Nephron progenitor cell (in vitro differentiated cells): ENCODE data around the gene CLHC1.
"Not testable (repeated sequence)": the region's sequence is repeated elsewhere in the genome, so short reads cannot be mapped to it uniquely, and the experiment has no call there.

Source experiments
- DNase-seq: peaks from one replicate; pipeline ENCODE4 v3.0.0; 2021
- H3K27ac Mint-ChIP-seq: 2 replicates; pipeline ENCODE4 v1.8.0; 2021; ENCODE audit warnings: mild to moderate bottlenecking, moderate library complexity, mixed read lengths
- H3K27me3 Mint-ChIP-seq: 2 replicates; pipeline ENCODE4 v1.8.0; 2021; ENCODE audit warnings: mild to moderate bottlenecking, low read depth, mixed read lengths; ENCODE audit not compliant: poor library complexity
- H3K36me3 Mint-ChIP-seq: 2 replicates; pipeline ENCODE4 v1.8.0; 2021; ENCODE audit warnings: low read depth, mixed read lengths
- H3K4me1 Mint-ChIP-seq: 2 replicates; pipeline ENCODE4 v1.8.0; 2021; ENCODE audit warnings: mixed read lengths
- H3K4me3 Mint-ChIP-seq: 2 replicates; pipeline ENCODE4 v1.8.0; 2021; ENCODE audit warnings: mild to moderate bottlenecking, moderate library complexity, mixed read lengths
- H3K9me3 Mint-ChIP-seq: 2 replicates; pipeline ENCODE4 v1.8.0; 2021; ENCODE audit warnings: mild to moderate bottlenecking, moderate library complexity, mixed read lengths
- TF ChIP-seq, protein P1 (sequence below): fragments of 200-600 bp; sonication (generic); IDR thresholded peaks from 2 replicates; pipeline ENCODE4 v1.5.0; 2021; ENCODE audit warnings: antibody characterized with exemption

Gene CLHC1

DNA sequence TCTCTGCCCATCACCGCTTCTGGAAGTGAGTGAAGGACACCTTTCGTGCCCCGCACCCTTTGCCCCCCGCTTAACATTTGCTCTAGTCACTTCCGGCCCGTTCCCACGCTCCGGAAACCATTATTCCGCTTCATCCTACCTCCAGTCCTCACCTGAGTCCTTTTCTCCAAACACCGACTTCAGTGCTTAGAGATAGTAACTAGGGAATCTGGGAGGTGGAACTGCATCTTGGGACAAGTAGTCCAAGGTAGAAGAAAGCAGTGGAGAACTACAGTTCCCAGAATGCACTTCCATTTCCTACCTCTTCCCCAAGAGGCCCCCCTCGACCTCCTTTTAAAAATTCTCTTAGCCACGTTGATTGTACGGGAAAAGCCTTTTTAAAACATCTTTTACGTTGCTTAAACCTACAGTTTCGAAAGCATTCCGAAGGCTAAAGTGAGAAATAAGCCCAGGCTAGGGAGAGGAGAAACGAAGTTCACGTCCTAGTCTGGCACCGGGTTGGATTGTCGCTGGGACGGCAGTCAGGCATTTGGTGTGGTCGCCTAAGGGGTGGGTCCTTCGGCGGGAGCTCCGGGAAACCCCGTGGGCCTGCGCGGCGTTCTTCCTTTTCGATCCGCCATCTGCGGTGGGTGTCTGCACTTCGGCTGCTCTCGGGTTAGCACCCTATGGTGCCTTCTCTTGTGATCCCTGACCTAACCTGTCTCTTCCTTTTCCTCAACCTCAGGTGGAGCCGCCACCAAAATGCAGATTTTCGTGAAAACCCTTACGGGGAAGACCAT is at the start of gene CLHC1, which contains the start of gene RPS27A:
Gene CLHC1, minus strand, starts transcription at position 210 of the 779 bp plus-strand sequence. CDS start 9,882 bp downstream, outside the sequence.
Gene RPS27A, plus strand, starts transcription at position 605 of the 779 bp plus-strand sequence. Its CDS starts 137 bp downstream, at position 742.
- Mint-ChIP-seq H3K27ac (peak within 1 kb of the TSS; percentile 100), H3K36me3 (peaks cover 38% of the 10 kb centered on the region), H3K4me1 (peaks cover 55% of the 10 kb centered on the region), H3K4me3 (peak within 1 kb of the TSS; percentile 98), H3K27me3 (no peaks in the 10 kb centered on the region), H3K9me3 (no peaks in the 10 kb centered on the region)
- TF ChIP-seq, protein P1, sequence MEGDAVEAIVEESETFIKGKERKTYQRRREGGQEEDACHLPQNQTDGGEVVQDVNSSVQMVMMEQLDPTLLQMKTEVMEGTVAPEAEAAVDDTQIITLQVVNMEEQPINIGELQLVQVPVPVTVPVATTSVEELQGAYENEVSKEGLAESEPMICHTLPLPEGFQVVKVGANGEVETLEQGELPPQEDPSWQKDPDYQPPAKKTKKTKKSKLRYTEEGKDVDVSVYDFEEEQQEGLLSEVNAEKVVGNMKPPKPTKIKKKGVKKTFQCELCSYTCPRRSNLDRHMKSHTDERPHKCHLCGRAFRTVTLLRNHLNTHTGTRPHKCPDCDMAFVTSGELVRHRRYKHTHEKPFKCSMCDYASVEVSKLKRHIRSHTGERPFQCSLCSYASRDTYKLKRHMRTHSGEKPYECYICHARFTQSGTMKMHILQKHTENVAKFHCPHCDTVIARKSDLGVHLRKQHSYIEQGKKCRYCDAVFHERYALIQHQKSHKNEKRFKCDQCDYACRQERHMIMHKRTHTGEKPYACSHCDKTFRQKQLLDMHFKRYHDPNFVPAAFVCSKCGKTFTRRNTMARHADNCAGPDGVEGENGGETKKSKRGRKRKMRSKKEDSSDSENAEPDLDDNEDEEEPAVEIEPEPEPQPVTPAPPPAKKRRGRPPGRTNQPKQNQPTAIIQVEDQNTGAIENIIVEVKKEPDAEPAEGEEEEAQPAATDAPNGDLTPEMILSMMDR = no peak
- peak; percentile 97 for DNase-seq

DNA sequence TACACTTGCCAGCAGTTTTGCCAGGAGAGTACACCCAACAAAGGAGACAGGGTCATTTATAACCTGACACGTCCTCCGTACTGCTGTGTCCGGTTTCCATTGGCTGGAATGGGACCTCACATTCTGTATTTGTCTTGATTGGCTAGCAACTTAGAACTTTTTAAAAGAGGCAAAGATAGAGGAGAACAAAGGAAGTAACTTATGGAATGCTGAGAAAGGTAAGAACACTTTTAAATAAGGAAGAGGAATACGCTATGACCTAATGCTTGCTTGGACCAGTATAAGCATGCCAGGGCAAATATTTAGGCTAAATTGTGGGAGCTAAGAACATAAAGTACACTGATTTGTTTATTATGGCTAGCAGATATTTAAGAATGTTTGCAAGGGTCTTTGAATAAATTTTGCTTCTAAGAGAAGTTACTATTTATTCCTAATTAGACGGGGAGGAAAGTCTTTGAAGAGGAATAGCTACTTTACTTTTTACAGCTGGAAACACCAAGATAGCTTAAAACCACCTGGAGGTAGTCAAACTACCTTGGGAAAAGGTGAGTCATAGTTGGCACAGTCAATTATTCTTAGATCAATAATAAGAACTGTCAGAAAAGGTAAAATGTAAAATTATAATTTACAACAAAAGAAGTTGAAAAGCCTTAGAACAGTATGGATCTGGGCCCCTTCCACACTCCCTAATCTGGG is 48.9 kb upstream of the CLHC1 start:
- not testable (repeated sequence) for H3K27me3 Mint-ChIP-seq, H3K9me3 Mint-ChIP-seq, DNase-seq, H3K36me3 Mint-ChIP-seq
- peak overlapping the region; percentile 69 for H3K4me3 Mint-ChIP-seq
- H3K4me1 Mint-ChIP-seq = peaks cover 38% of the 10 kb centered on the region
- peak overlapping the region; percentile 76 for H3K27ac Mint-ChIP-seq

DNA sequence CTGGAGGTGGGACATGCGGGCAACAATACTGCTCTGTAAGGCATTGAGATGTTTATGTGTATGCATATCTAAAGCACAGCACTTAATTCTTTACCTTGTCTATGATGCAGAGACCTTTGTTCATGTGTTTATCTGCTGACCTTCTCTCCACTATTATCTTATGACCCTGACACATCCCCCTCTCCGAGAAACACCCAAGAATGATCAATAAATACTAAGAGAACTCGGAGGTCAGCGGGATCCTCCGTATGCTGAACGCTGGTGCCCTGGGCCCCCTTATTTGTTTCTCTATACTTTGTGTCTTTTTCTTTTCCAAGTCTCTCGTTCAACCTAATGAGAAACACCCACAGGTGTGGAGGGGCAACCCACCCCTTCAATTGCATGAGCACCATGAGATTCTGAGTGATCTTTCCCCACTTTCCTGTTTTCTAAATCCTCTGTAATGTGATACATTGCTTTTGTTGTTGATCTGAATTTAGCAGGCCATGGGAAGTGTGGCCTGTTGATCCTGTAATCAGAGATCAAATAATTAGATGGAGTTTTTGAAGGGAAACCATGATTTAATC is 47.8 kb upstream of the CLHC1 start:
- not testable (repeated sequence) for DNase-seq, H3K27me3 Mint-ChIP-seq, H3K9me3 Mint-ChIP-seq, H3K36me3 Mint-ChIP-seq
- peaks cover 38% of the 10 kb centered on the region for H3K4me1 Mint-ChIP-seq
- H3K27ac Mint-ChIP-seq = peak overlapping the region; percentile 16
- peak overlapping the region; percentile 40 for H3K4me3 Mint-ChIP-seq

DNA sequence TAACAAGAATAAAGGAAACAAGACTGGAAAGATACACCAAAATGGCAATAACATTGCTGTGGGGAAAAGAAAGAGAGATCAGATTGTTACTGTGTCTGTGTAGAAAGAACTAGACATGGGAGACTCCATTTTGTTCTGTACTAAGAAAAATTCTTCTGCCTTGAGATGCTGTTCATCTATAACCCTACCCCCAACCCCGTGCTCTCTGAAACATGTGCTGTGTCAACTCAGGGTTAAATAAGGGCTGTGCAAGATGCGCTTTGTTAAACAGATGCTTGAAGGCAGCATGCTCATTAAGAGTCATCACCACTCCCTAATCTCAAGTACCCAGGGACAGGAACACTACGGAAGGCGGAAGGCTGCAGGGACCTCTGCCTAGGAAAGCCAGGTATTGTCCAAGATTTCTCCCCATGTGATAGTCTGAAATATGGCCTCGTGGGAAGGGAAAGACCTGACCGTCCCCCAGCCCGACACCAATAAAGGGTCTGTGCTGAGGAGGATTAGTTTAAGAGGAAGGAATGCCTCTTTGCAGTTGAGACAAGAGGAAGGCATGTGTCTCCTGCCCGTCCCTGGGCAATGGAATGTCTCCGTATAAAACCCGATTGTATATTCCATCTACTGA is 47.2 kb upstream of the CLHC1 start:
- H3K9me3 Mint-ChIP-seq, DNase-seq, H3K36me3 Mint-ChIP-seq, H3K27me3 Mint-ChIP-seq: not testable (repeated sequence)
- H3K4me3 Mint-ChIP-seq = peak overlapping the region; percentile 44
- peak overlapping the region; percentile 78 for H3K27ac Mint-ChIP-seq
- H3K4me1 Mint-ChIP-seq = peaks cover 38% of the 10 kb centered on the region

DNA sequence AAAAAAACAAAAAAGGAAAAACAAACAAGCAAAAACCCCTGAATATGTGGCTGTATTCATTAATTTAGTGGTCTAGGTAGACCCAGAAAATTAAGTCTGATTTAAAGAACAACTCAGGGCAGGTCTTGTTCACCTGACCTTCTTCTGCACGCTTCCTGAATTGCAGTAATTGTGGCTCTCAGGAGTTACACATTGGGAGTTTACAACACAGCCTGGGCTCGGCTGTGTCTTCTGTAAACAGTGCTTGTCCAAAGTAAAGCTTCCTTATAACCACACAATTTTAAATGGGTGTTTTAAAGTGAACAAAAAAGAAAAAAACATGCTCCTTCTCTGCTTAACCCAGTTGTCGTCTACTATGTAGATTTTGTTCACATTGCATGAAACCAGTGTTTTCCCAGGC is 45.2 kb upstream of the CLHC1 start:
- TF ChIP-seq, protein P1 = no peak
- H3K27me3 Mint-ChIP-seq = peaks cover 7% of the 10 kb centered on the region
- H3K9me3 Mint-ChIP-seq = no peaks in the 10 kb centered on the region
- peaks cover 28% of the 10 kb centered on the region for H3K4me1 Mint-ChIP-seq
- no peaks in the 10 kb centered on the region for H3K36me3 Mint-ChIP-seq
- DNase-seq = no peak
- no peak overlapping the region for H3K4me3 Mint-ChIP-seq
- H3K27ac Mint-ChIP-seq = no peak overlapping the region

DNA sequence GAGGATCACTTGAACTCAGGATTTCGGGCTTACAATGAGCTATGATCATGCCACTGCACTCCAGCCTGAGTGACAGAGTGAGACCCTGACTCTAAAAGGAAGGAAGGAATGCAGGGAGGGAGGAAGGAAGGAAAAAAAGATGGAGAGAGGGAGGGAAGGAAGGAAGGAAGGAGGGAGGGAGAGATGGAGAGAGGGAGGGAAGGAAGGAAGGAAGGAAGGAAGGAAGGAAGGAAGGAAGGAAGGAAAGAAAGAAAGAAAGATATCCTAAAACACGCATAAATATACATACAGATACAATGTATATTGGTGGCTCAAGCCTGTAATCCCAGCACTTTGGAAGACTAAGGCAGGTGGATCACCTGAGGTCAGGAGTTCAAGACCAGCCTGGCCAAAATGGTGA is 42.3 kb upstream of the CLHC1 start:
- H3K4me3 Mint-ChIP-seq, H3K27me3 Mint-ChIP-seq, DNase-seq, H3K9me3 Mint-ChIP-seq, H3K27ac Mint-ChIP-seq, H3K36me3 Mint-ChIP-seq: not testable (repeated sequence)
- peaks cover 18% of the 10 kb centered on the region for H3K4me1 Mint-ChIP-seq

DNA sequence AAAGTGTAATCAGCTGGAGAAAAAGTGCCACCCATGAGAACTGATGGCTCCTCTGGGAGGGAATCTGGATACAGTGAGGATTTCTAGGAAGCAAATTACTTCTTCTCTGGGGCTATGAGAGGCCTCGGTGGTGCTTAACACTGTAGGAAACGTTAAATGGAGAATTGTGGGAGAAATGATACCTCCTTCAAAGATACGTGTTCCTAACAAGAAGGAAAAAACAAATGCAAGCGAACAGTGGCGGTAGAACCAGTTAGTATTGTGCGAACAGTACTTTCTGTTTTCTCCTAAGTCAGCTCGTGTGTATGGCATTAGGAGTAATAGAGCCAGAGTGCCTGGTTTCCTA is 37.5 kb upstream of the CLHC1 start:
- peaks cover 5% of the 10 kb centered on the region for H3K27me3 Mint-ChIP-seq
- no peak for DNase-seq
- H3K27ac Mint-ChIP-seq = peak overlapping the region; percentile 72
- H3K4me1 Mint-ChIP-seq = peaks cover 28% of the 10 kb centered on the region
- H3K36me3 Mint-ChIP-seq = no peaks in the 10 kb centered on the region
- no peaks in the 10 kb centered on the region for H3K9me3 Mint-ChIP-seq
- peak overlapping the region; percentile 95 for H3K4me3 Mint-ChIP-seq
- TF ChIP-seq, protein P1 = no peak
